Loucy (cell line): ENCODE measurements around the gene DBN1.

Experiments
- EZH2phosphoT487 ChIP-seq: fragments of 200-600 bp; IDR thresholded peaks from 2 replicates; pipeline ENCODE4 v1.6.1; 2018; ENCODE audit warnings: antibody characterized with exemption, mild to moderate bottlenecking, moderate library complexity, borderline replicate concordance
- TF ChIP-seq, protein P1 (sequence below): fragments of 200-600 bp; sonication (generic); conservative IDR thresholded peaks from 2 replicates; pipeline ENCODE4 v1.5.1; 2014; ENCODE audit warnings: mild to moderate bottlenecking, antibody characterized with exemption, low read length

DNA sequence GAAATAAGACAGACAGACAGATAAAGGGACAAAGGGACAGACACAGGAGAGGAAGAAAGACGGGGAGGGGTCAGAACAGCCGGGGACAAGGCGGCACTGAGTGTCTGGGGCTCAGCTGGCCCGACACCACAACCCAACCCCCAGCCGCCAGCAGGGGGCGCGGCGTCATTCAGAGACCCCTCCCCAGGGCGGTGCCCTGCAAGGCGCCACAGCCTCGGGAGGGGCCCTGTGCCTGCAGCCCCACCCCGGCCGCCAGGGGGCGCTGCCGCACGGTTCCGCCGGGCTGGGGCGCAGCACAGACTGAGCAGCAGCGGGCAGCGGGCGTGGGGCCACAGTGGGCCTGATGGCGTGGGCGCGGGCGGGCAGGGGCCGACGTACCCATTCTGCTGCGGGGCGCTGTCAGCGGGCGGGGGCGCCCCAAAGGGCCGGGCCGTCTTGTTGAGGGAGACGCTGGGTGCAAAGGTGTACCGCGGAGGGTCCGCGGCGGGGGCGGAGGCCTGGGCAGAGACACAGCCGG, 18.1 kb upstream of the DBN1 start:
- TF ChIP-seq, protein P1, sequence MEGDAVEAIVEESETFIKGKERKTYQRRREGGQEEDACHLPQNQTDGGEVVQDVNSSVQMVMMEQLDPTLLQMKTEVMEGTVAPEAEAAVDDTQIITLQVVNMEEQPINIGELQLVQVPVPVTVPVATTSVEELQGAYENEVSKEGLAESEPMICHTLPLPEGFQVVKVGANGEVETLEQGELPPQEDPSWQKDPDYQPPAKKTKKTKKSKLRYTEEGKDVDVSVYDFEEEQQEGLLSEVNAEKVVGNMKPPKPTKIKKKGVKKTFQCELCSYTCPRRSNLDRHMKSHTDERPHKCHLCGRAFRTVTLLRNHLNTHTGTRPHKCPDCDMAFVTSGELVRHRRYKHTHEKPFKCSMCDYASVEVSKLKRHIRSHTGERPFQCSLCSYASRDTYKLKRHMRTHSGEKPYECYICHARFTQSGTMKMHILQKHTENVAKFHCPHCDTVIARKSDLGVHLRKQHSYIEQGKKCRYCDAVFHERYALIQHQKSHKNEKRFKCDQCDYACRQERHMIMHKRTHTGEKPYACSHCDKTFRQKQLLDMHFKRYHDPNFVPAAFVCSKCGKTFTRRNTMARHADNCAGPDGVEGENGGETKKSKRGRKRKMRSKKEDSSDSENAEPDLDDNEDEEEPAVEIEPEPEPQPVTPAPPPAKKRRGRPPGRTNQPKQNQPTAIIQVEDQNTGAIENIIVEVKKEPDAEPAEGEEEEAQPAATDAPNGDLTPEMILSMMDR = peak; percentile 23; the same call in 1 of the 2 replicates
- TF ChIP-seq EZH2phosphoT487 = no peak
